GM18520 (cell line): ENCODE data around the gene CDKAL1.

Source experiments
- ATAC-seq: cut with Tn5 transposase; IDR thresholded peaks from one replicate; pipeline ENCODE4 v1.9.1; 2021; ENCODE audit not compliant: unreplicated experiment

Gene CDKAL1

DNA sequence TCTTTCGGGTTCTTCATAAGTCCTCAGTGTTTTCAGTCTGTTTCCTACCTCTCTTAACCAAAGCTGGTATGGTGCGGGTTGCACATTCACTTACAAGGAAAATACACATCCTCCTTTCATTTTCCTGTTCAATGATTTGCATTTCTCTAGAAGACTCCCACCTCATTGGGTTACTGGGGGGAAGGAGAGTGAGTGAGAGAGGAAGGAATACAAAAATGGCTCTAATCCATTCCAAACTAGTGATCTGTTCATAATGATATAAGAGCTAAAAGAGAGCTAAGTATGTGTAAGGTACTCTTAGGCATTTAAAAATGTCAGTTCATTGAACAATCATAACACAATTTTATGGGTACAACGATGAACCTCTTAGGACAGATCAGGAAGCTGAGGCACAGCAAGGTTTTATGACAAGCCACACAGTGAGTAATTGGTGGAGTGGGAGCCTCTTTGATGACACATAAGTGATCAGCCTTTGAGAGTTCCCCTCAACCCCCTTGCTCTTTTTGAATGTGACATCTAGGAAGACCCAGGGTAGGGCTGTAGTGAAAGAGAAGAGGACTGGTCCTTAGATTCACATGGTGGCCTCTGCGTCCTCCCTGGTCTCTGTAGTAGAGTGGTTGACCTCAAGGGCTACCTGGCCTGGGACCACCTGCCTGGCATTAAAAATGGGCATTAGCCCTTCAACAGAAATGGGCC lies 730.9 kb downstream of the CDKAL1 start:
- no peak for ATAC-seq

DNA sequence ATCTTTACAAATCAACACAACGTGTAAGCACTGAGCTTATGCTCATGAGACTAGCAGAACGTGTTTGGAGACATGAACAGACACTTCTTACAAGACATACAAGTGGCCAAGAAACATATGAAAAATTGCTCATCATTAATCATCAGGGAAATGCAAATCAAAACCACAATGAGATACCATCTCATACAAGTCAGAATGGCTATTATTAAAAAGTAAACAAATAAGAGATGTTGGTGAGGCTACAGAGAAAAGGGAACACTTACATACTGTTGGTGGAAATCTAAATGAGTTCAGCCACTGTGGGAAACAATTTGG lies 731.4 kb downstream of the CDKAL1 start:
- ATAC-seq: no peak

DNA sequence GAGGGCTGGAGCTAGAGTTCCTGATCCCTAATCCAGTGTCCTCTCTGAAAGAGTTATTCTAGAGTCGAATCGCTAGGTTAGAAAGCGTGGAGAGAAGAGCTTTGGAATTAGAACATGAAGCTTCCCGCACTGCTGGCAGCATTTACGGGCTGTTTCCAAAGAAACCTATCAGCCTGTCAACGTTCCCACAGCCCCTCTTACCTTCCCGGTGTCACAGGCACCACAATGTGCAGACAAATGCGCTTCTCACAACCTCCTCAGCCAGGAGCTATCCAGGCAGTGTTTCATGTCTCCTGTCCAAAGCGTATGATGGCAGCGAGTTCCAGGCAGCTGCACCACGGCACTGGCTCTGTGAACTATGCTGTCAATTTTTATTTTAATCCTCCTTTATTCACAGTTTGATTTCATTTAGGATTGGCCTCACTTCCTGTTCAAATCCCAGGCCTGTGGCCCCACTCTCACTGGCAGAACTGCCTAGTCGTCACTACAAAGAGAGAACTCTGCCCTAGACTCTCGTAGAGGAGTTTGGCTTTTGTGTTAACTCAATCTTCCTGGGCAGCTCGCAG lies 736.5 kb downstream of the CDKAL1 start:
- no peak for ATAC-seq

DNA sequence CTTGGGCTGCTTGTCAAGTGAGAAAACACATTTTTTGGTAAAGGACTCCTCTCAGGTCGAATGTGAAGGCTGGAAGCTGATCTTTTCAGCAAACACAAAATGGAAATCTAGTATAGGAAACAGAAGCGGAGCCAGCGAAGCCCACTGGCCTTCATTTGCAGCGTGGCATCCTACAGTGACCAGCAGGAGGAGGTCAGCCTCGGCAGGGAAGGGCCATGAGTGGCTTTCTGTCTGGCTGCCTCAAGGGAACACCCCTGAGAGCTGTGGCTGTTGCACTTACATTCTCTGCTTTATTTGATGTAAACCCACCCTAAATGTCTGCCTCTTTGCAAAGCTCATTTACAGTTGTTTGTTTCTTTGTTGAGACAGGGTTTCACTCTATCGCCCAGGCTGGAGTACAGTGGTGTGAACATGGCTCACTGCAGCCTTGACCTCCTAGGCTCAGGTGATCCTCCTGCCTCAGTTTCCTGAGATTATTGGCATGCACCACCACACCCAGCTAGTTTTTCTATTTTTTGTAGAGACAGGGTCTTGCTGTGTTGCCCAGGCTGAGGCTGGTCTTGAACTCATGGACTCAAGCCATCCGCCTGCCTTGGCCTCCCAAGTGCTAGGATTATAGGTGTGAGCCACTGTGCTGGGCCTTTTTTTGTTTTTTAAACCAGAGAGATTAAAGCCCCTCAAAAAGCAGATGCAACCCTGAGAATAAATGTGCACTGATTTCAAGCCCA lies 737.3 kb downstream of the CDKAL1 start:
- no peak for ATAC-seq

DNA sequence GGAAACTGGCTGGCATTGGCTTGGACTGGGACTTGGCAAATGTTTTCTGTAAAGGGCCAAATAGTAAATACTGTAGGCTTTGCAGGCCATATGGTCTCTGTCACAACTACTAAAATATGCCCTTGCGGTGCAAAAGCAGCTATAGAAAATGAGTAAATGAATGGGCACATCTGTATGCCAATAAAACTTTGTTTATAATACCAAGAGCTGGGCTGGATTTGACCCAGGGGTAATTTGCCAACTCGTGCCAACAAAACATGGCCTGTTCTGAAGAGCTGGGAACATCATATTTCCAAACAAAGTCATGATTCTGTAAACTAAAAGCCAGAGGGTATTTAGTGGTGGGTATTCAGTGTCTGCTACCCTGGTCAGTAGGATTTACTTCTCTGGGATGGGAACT lies 739.2 kb downstream of the CDKAL1 start:
- no peak for ATAC-seq

DNA sequence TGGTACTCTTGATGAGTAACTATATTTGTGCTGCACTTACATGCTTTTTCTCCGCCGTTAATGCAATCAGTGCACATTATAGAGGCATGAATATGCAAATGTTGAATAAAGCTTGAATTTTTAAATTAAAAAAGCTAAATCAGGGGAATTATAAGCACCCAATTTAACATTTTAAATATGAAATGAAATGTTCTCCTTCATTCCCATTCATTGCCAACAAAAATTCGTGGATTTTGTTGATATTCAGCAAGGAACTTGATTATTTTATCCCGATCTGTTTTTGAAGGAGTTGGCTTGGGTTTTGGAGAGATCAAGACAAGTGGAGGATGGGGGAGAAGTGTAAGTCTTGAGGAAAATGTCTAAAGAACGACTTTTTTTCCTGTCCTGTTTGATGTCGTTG lies 740.6 kb downstream of the CDKAL1 start:
- ATAC-seq: no peak

DNA sequence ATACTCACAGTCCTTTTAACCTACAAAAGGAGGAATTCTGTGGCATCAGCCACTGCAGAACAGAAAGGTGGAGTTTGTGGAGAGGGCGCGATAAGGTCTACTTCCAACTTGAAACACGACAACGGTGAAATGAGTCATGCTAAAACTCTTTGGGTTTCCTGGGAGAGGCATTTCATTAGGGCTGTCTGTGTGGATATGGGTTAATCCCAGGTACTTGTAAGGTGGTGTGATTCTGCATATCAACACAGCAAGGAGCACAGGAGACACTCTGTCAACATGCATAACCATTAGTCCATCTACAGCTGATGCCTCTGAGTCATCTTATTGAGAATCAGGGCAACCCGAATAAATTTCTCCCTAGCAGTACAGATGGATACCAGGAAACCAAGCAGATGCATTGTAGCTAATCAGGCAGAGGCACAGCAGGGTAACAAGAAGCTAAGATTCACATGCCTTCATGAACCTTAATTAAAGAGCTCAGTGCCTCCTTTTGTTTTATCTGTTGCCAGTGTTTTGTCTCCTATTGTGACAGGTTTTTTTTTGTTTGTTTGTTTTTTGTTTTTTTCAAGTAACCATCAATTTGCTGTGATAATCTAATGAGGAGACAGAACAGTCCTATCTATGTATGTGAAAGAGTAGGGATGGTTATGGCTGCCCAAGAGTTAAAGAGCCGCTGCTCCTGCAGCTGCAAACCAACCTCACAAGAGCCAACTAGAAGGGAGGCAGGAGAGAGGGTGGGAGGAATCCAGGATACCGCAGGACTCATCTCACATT lies 743.5 kb downstream of the CDKAL1 start:
- ATAC-seq: no peak

DNA sequence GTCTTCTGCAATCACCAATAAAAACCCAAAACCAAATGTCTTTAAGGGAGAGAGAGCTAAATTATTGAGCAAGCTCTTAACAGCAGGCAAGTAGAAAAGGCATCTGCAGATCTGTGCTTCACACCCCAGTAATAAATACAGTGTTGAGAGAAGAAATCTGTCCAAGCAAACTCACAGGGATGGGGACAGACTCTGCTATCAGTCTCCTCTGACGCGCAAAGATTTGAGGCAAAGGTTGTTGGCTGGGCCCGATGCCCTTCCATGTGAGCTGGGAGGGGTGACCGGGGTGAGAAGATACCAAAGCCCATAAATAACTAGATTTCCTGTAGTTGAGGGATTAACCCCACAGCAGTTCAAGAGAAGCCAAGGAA lies 744.1 kb downstream of the CDKAL1 start:
- ATAC-seq: no peak

DNA sequence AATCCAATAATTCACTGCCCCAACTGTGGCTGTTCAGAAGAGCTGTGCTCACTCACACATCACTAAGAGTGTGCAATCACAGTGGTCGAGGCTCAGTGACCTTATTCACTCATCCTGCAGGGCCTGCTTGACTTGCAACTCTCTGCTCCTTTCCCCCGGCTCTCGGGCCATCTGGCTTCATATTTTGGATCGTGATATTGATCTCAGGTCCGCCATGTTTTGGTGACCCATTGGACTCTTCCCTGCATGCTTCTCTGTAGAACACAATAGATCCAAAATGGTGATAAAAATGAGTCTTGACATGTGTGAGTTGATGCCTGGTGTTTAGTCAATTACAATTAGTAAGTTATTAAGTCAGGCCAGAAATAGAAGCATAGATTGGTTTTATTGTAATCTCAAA lies 745.4 kb downstream of the CDKAL1 start:
- ATAC-seq: no peak

DNA sequence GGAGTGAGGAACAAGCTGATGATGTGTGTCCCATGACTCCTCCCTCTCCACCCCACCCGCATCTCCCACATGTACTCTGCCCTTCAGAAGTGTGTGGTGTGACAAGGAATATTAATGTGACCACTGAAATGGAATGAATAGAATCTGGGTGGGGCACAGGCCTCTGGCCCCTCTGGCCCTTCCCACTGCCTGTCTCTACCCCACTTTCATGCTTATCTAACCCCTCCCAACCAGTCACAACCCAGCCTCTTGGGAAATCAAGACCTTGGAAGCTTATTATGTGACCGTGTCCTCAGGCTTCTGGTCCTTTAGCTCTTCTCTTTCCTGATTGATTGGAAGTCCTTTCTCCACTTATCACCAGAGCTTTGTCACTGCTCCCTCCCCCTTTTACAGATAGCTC lies 747.1 kb downstream of the CDKAL1 start:
- ATAC-seq: no peak
